Colonic mucosa (tissue), 4 donors: ENCODE results near the gene SAMD7. TPM values are rescaled to one million over a fixed set of nuclear protein-coding genes. Genes with fewer than 3 reads are reported as not detected.

ENCODE experiments used
- DNase-seq: peaks from one replicate; pipeline ENCODE4 v3.0.0-alpha.2; 2020
- H3K27ac ChIP-seq: fragments of 200-600 bp; one replicate; pipeline ENCODE4 v1.8.0; 2021
- H3K27me3 ChIP-seq: fragments of 200-600 bp; one replicate; pipeline ENCODE4 v1.8.0; 2021
- H3K36me3 ChIP-seq: fragments of 200-600 bp; one replicate; pipeline ENCODE4 v1.8.0; 2021
- H3K4me1 ChIP-seq: fragments of 200-600 bp; one replicate; pipeline ENCODE4 v1.8.0; 2021; ENCODE audit warnings: mild to moderate bottlenecking
- H3K4me3 ChIP-seq: fragments of 200-600 bp; one replicate; pipeline ENCODE4 v1.8.0; 2021
- H3K9ac ChIP-seq, 2 donors: one replicate each; pipeline ENCODE4 v1.7.0; 2013; ENCODE audit warnings: control low read depth in 2 of 2, low read depth in 2 of 2, low read length in 2 of 2
- H3K9me3 ChIP-seq: fragments of 200-600 bp; one replicate; pipeline ENCODE4 v1.8.0; 2021
- intact Hi-C: fragments of 100-400 bp; cut with DNase I; formaldehyde crosslinking; loops from one replicate; pipeline ENCODE4 v1.14.1; 2022
- total RNA-seq, 2 donors: library from RNA; stranded (reverse); fragmentation: NEBNext Ultra II Directional in 1 of 2; extraction: Animal tissue kit (Norgen Biotek cat#: 25700) in 1 of 2; gene quantifications; one replicate each; pipeline ENCODE4 v1.2.1, GENCODE V29; 2021
- TF ChIP-seq, protein P1 (sequence below): fragments of 200-600 bp; IDR thresholded peaks from one replicate; pipeline ENCODE4 v1.8.0; 2022; ENCODE audit warnings: antibody characterized with exemption, mild to moderate bottlenecking
- donor health status: healthy.
- donor health status: DM: no; HTN: no; CAD: no.
- donor health status: DM: no; HTN: no; CAD: no.

The SAMD7 gene
- total RNA-seq, 2 donors from 2014 or later = not detected

DNA sequence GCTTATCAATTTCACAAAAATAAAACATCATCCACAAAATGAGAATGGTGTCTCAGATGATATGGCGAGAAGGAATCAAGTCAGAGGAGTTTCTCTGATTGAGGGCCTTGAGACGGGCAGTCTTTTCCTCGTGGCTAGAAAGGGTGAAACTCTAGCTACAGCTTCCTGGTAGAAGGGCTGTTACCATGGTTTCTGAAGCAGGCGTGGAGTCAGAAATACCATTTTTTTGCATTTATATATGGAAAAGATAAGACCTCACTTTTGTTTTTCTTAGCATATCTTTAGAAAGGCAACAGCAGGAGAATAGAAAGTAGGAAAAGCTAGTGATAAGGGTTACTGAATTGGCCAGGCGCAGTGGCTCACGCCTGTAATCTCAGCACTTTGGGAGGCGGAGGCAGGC, 17.3 kb upstream of the SAMD7 start:
- Histone ChIP-seq H3K4me3 (no peak overlapping the region), H3K36me3 (no peaks in the 10 kb centered on the region), H3K9ac (no peak overlapping the region), H3K27me3 (no peaks in the 10 kb centered on the region), H3K4me1 (no peaks in the 10 kb centered on the region), H3K27ac (no peak overlapping the region), H3K9me3 (no peaks in the 10 kb centered on the region)
- no peak for DNase-seq
- TF ChIP-seq, protein P1, sequence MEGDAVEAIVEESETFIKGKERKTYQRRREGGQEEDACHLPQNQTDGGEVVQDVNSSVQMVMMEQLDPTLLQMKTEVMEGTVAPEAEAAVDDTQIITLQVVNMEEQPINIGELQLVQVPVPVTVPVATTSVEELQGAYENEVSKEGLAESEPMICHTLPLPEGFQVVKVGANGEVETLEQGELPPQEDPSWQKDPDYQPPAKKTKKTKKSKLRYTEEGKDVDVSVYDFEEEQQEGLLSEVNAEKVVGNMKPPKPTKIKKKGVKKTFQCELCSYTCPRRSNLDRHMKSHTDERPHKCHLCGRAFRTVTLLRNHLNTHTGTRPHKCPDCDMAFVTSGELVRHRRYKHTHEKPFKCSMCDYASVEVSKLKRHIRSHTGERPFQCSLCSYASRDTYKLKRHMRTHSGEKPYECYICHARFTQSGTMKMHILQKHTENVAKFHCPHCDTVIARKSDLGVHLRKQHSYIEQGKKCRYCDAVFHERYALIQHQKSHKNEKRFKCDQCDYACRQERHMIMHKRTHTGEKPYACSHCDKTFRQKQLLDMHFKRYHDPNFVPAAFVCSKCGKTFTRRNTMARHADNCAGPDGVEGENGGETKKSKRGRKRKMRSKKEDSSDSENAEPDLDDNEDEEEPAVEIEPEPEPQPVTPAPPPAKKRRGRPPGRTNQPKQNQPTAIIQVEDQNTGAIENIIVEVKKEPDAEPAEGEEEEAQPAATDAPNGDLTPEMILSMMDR = no peak
- intact Hi-C loops = no loop called here

DNA sequence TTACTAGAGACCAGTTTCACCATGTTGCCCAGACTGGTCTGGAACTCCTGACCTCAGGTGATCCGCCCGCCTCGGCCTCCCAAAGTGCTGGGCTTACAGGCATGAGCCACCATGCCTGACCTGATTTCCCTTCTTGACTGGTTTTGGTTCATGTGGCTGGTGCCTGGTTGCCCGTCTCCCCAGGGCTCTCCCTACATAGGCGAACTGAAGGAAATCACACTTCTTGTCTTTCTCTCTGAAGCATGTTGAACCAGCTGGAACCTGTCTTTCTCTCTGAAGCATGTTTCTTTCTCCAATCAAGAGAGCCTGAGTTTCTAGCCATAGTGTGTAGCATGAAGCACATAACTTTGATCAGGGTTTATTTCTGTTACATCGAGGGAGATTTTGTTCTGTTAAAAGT, 16.3 kb upstream of the SAMD7 start:
- TF ChIP-seq, protein P1 = no peak
- no peaks in the 10 kb centered on the region for H3K27me3 ChIP-seq

DNA sequence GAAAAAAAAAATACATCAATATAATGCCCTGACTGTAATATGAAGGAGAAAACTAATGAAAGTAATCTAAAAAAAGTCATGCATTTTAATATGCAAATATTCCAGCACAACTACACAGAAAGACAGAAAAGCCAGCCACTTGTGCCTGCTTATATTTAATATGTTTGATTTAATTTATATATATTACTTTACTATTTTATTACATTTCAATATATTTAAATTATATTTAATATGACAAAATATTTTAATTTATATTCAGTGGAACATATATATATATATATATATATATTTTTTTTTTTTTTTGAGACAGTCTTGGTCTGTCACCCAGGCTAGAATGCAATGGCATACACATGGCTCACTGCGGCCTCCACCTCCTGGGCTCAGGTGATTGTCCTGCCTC, 14.1 kb upstream of the SAMD7 start:
- Histone ChIP-seq H3K27me3 (no peaks in the 10 kb centered on the region), H3K4me3 (no peak overlapping the region), H3K27ac (no peak overlapping the region), H3K9me3 (no peaks in the 10 kb centered on the region), H3K36me3 (no peaks in the 10 kb centered on the region), H3K4me1 (no peaks in the 10 kb centered on the region), H3K9ac (no peak overlapping the region)
- intact Hi-C loops = no loop called here
- TF ChIP-seq, protein P1 = no peak
- DNase-seq = no peak

More for the DNA sequence above, 16.3 kb upstream of the SAMD7 start:
- no peaks in the 10 kb centered on the region for H3K36me3 ChIP-seq
- no peak overlapping the region for H3K9ac ChIP-seq
- intact Hi-C loops = no loop called here
- H3K27ac ChIP-seq = no peak overlapping the region
- no peaks in the 10 kb centered on the region for H3K4me1 ChIP-seq
- H3K9me3 ChIP-seq = no peaks in the 10 kb centered on the region
- no peak overlapping the region for H3K4me3 ChIP-seq
- no peak for DNase-seq

DNA sequence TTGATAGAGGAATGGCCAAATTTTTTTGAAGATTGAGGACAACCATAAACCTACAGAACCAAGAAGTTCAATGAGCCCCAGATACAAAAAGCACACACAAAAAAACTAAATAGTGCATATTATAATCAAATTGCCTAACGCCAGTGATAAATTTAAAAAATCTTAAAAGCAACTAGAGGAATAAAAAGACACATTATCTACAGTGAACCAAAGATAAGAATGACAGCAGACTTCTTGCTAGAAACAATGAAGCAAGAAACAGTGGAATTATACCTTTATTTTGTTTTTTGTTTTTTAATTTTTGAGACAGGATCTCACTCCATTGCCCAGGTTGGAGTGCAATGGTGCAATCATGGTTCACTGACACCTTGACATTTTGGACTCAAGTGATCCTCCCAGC, 9.9 kb upstream of the SAMD7 start:
- Histone ChIP-seq H3K27ac (no peak overlapping the region), H3K36me3 (no peaks in the 10 kb centered on the region), H3K9me3 (no peaks in the 10 kb centered on the region), H3K27me3 (no peaks in the 10 kb centered on the region), H3K4me3 (no peak overlapping the region), H3K4me1 (no peaks in the 10 kb centered on the region), H3K9ac (no peak overlapping the region)
- intact Hi-C loops = no loop called here
- DNase-seq = no peak
- TF ChIP-seq, protein P1 = no peak

DNA sequence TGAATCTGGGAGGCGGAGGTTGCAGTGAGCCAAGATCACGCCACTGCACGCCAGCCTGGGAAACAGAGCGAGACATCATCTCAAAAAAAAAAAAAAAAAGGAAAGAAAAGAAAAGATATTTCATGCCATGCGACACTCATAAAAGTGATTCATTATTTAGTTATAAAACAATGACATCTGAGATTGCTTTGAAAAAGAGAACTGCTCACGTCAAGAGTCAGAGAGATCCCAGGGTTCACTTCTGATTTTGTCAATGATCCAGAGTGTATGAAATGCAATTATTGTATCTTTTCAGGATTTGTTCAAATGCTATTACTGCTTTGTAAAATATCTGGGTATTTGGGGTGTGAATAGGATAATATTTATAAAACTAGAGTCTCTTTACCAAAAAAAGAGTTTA, 6.0 kb upstream of the SAMD7 start:
- Histone ChIP-seq H3K4me3 (no peak overlapping the region), H3K9ac (no peak overlapping the region), H3K27me3 (no peaks in the 10 kb centered on the region), H3K27ac (no peak overlapping the region), H3K4me1 (no peaks in the 10 kb centered on the region), H3K36me3 (no peaks in the 10 kb centered on the region), H3K9me3 (no peaks in the 10 kb centered on the region)
- no peak for DNase-seq
- intact Hi-C loops = no loop called here
- TF ChIP-seq, protein P1 = no peak

DNA sequence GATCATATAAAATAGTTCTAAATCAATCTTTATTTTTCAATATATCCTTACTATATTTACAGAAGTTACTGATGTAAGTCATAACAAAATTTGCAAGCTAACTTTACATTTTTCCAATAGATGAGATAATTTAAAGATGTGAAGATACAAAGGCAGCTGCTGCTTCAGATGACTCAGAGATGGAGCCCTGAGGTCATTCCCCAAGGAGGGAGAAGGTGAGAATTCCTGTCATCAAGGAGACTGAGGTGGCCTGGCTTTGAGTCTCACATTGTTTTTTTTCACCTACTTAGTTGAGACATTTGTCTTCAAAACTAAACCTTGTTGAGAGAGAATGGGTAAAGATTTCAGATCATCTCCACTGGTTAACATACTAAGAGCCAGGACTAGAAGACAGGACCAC, 3.9 kb upstream of the SAMD7 start:
- H3K9me3 ChIP-seq = no peaks in the 10 kb centered on the region
- H3K9ac ChIP-seq = no peak overlapping the region
- H3K27me3 ChIP-seq = no peaks in the 10 kb centered on the region
- no peak overlapping the region for H3K4me3 ChIP-seq
- intact Hi-C loops = no loop called here
- no peak for DNase-seq
- no peaks in the 10 kb centered on the region for H3K4me1 ChIP-seq
- TF ChIP-seq, protein P1 = no peak
- H3K27ac ChIP-seq = no peak overlapping the region
- no peaks in the 10 kb centered on the region for H3K36me3 ChIP-seq
